Endothelial cell of umbilical vein (primary cell): ENCODE results near the gene EEF1AKMT3. TPM values are rescaled to one million over a fixed set of nuclear protein-coding genes. Genes with fewer than 3 reads are reported as not detected.

ENCODE experiments used
- BruUV-seq: library from RNA; stranded (reverse); fragments of 400-500 nt; replicated peaks from 2 replicates; lab custom pipeline; 2021; lab: Mats Ljungman, UMichigan
- CTCF ChIA-PET: fragments of 300-600, 350-600 bp; sonication (Branson Sonifier 250); formaldehyde crosslinking; loops from one replicate; lab custom pipeline; 2021; ENCODE audit warnings: antibody characterized with exemption, inconsistent platforms; lab: Charles Lee
- POLR2A ChIA-PET: fragments of 300-600, 350-600 bp; sonication (Branson Sonifier 250); formaldehyde crosslinking; loops from one replicate; lab custom pipeline; 2021; ENCODE audit warnings: antibody characterized with exemption, inconsistent platforms; lab: Charles Lee
- DNase-seq: peaks from one replicate; pipeline ENCODE4 v3.0.0-alpha.2; 2011; ENCODE audit warnings: low read depth, low spot score
- FAIRE-seq: peaks from 2 replicates; lab custom pipeline; 2011; peaks lifted over from hg19 to GRCh38; lab: Jason Lieb, UNC
- H2AFZ ChIP-seq: 2 replicates; pipeline ENCODE4 v1.6.0; 2012; ENCODE audit warnings: low read depth, low read length, control low read depth, inconsistent platforms
- H3K27ac ChIP-seq: 2 replicates; pipeline ENCODE4 v1.5.1; 2011; ENCODE audit warnings: low read depth, mild to moderate bottlenecking, control low read depth, low read length, moderate library complexity; ENCODE audit not compliant: insufficient read depth
- H3K27me3 ChIP-seq, 2 experiments: 2 replicates each; pipeline versions ENCODE4 v1.6.0 to v1.6.1; 2011; ENCODE audit warnings: low read length in 2 of 2, mixed read lengths in 1 of 2; ENCODE audit not compliant: control insufficient read depth in 2 of 2, insufficient read depth in 2 of 2
- H3K36me3 ChIP-seq, 2 experiments: 2 replicates in 1 of 2; 3 replicates in 1 of 2; pipeline ENCODE4 v1.5.1; 2011; ENCODE audit warnings: low read length in 2 of 2, mild to moderate bottlenecking in 1 of 2, moderate library complexity in 1 of 2; ENCODE audit not compliant: control insufficient read depth in 2 of 2, insufficient read depth in 2 of 2; ENCODE audit errors: extremely low read depth in 1 of 2
- H3K4me1 ChIP-seq: 3 replicates; pipeline ENCODE4 v1.5.1; 2011; ENCODE audit warnings: mild to moderate bottlenecking, low read length; ENCODE audit not compliant: control insufficient read depth, insufficient read depth; ENCODE audit errors: extremely low read depth
- H3K4me2 ChIP-seq: 2 replicates; pipeline ENCODE4 v1.6.1; 2011; ENCODE audit warnings: low read length, control low read depth, mixed read lengths; ENCODE audit not compliant: insufficient read depth
- H3K4me3 ChIP-seq, 3 experiments: fragments of 200-600 bp in 1 of 3; sonication (generic), shearing (Covaris generic) in 1 of 3; replicated peaks in 1 of 3; 2 replicates each; pipeline ENCODE4 v1.5.1; 2011 to 2016; ENCODE audit warnings: control low read depth in 3 of 3, low read length in 3 of 3, mild to moderate bottlenecking in 2 of 3, inconsistent platforms in 1 of 3, low read depth in 1 of 3, moderate library complexity in 1 of 3; ENCODE audit not compliant: insufficient read depth in 1 of 3
- H3K79me2 ChIP-seq: 2 replicates; pipeline ENCODE4 v1.6.0; 2012; ENCODE audit warnings: low read length, inconsistent platforms; ENCODE audit not compliant: control insufficient read depth, insufficient read depth
- H3K9ac ChIP-seq: replicated peaks from 2 replicates; pipeline ENCODE3; 2011; ENCODE audit warnings: low read length, control low read depth; ENCODE audit not compliant: insufficient read depth; ENCODE audit errors: extremely low read depth
- H3K9me1 ChIP-seq: replicated peaks from 3 replicates; pipeline ENCODE4 v1.6.0; 2011; ENCODE audit warnings: mild to moderate bottlenecking, low read length; ENCODE audit not compliant: control insufficient read depth, insufficient read depth; ENCODE audit errors: extremely low read depth
- H3K9me3 ChIP-seq: replicated peaks from 2 replicates; pipeline ENCODE4 v1.5.1; 2012; ENCODE audit warnings: low read length, inconsistent platforms; ENCODE audit not compliant: control insufficient read depth, insufficient read depth
- H4K20me1 ChIP-seq: replicated peaks from 2 replicates; pipeline ENCODE3; 2011; ENCODE audit warnings: mild to moderate bottlenecking, low read length; ENCODE audit not compliant: control insufficient read depth, insufficient read depth; ENCODE audit errors: extremely low read depth
- EZH2 ChIP-seq: IDR thresholded peaks from 2 replicates; pipeline ENCODE4 v1.6.1; 2012; ENCODE audit warnings: borderline replicate concordance, low read depth, mild to moderate bottlenecking, moderate library complexity, low read length, inconsistent platforms; ENCODE audit not compliant: severe bottlenecking
- FOS ChIP-seq: IDR thresholded peaks from 2 replicates; pipeline ENCODE4 v1.6.1; 2011; ENCODE audit warnings: mild to moderate bottlenecking, low read length, moderate library complexity, borderline replicate concordance; ENCODE audit not compliant: insufficient read depth
- GATA2 ChIP-seq: IDR thresholded peaks from 2 replicates; pipeline ENCODE4 v1.7.0; 2011; ENCODE audit warnings: low read depth, mild to moderate bottlenecking, moderate library complexity, mixed read lengths, low read length; ENCODE audit not compliant: insufficient read length, insufficient read depth
- JUN ChIP-seq: IDR thresholded peaks from 2 replicates; pipeline ENCODE4 v1.6.1; 2011; ENCODE audit warnings: borderline replicate concordance, low read depth; ENCODE audit not compliant: insufficient read length, insufficient read depth
- MYC ChIP-seq: IDR thresholded peaks from one replicate; pipeline ENCODE4 v1.6.1; 2011; ENCODE audit warnings: mild to moderate bottlenecking, low read depth, low read length
- POLR2A ChIP-seq: IDR thresholded peaks from 2 replicates; pipeline ENCODE4 v1.6.1; 2012; ENCODE audit warnings: low read depth, mild to moderate bottlenecking, control low read depth, low read length
- POLR2AphosphoS5 ChIP-seq: IDR thresholded peaks from 2 replicates; pipeline ENCODE4 v1.6.1; 2012; ENCODE audit warnings: low read depth, mild to moderate bottlenecking, control low read depth, low read length, moderate library complexity; ENCODE audit not compliant: insufficient read depth
- dilution Hi-C: fragments of 300-500 bp; cut with MboI; formaldehyde crosslinking; loops from one replicate; pipeline ENCODE4 v1.15.0; 2019; ENCODE audit warnings: low sequenced_read_pairs; ENCODE audit not compliant: extremely low pct_ligation_motif_present
- intact Hi-C: fragments of 100-400 bp; cut with micrococcal nuclease; formaldehyde crosslinking; loops from one replicate; pipeline ENCODE4 v1.10.0; 2022
- polyA plus RNA-seq, 4 experiments: library from polyadenylated mRNA; depleted of rRNA in 3 of 4; stranded (reverse) in 3 of 4; unstranded in 1 of 4; fragments of >200 nt; gene quantifications; 2 replicates each; pipeline versions ENCODE4 v1.2.1 to v1.2.3, GENCODE V29; 2011 to 2012; ENCODE audit warnings: missing spikeins in 1 of 4
- total RNA-seq: library from RNA; stranded (reverse); gene quantifications from 2 replicates; pipeline ENCODE4 v1.2.3, GENCODE V29; 2021
- TF ChIP-seq, protein P1 (sequence below): IDR thresholded peaks from 2 replicates; pipeline ENCODE4 v1.6.1; 2011; ENCODE audit not compliant: insufficient read depth, insufficient read length
- TF ChIP-seq, protein P2 (sequence below), 2 donors: IDR thresholded peaks; 1 replicate in 1 of 2; 2 replicates in 1 of 2; pipeline ENCODE4 v1.5.1; 2011; ENCODE audit warnings: low read length in 2 of 2, mild to moderate bottlenecking in 2 of 2, moderate library complexity in 2 of 2, control low read depth in 1 of 2, inconsistent platforms in 1 of 2, low read depth in 1 of 2; ENCODE audit not compliant: insufficient read depth in 1 of 2; ENCODE audit errors: extremely low read depth in 1 of 2

The EEF1AKMT3 gene
- total and polyA plus RNA-seq, 2 donors (not counting 3 experiments of a cell fraction or from before 2014, with no cell fraction given), result 7.9 to 8.8 TPM

DNA sequence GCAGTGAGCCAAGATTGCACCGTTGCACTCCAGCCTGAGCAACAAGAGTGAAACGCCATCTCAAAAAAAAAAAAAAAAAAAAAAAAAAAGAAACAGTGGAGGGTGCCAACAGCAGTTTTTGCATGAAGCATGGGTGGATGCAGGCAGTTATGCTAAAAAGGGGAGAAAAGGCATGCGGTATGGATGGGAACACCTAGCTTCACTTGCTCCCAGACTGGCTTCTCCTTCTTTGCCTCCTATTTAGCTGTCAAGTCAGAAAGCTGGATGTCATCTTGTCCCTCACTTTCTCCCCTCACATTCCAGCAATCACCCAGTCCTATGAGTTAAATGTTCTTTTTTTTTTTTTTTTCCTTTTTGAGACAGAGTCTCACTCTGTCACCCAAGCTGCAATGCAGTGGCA, 2.6 kb downstream of the EEF1AKMT3 start:
- Histone ChIP-seq H3K4me3 (no peak overlapping the region), H3K79me2 (peaks cover 2% of the 10 kb centered on the region), H3K27me3 (no peaks in the 10 kb centered on the region), H3K4me2 (no peak overlapping the region), H2AFZ (no peak overlapping the region), H3K36me3 (no peaks in the 10 kb centered on the region), H3K27ac (no peak overlapping the region), H3K4me1 (peaks cover 13% of the 10 kb centered on the region), H4K20me1 (no peaks in the 10 kb centered on the region), H3K9me1 (no peaks in the 10 kb centered on the region), H3K9me3 (no peaks in the 10 kb centered on the region), H3K9ac (no peak overlapping the region)
- dilution Hi-C loops (no loop called here), intact Hi-C loops (no loop called here)
- POLR2A ChIA-PET, result no interaction called here
- BruUV-seq, result no TSS peak
- FAIRE-seq (no peak), DNase-seq (no peak)
- CTCF ChIA-PET, result interaction anchor here (2.0 to 3.0 kb wide), 2 partner anchors 8 to 18 kb away, joined by 7 to 8 read pairs; partner anchors contain the start of gene TSFM
- no peak for TF ChIP-seq EZH2

DNA sequence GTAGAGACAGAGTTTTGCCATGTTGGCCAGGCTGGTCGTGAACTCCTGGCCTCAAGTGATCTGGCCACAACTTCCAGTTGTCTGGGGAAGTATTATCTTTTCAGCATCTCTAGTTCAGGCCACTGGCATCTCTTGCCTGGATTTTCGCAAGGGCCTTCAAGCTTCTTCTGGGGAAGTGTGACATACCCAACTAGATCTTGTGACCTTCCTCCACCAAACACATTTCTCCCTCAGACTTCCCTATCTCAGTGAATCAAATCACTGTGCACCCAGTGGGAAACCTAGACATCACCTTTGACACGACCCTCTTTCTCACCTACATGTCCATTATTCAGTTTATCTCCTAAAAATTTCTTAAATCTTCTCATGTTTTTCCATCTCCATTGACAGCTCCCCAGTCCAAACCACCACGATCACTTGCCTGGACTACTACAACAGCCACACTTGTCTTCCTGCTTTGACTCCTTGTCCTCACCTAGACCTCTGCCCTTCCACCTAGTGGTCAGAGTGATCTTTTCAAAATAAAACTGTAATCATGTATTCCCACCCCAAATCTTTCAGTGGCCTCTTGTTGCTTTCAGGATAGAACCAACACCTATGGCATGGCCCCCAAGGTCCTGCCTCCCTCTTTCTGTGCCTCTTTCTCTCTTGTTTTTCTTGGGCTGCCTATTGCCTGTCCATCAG, 3.3 kb downstream of the EEF1AKMT3 start:
- DNase-seq, result no peak
- no peaks in the 10 kb centered on the region for H3K9me1 ChIP-seq
- H3K36me3 ChIP-seq, result peaks cover 0 to 3% of the 10 kb centered on the region in 2 experiments
- no peak for TF ChIP-seq GATA2
- TF ChIP-seq POLR2AphosphoS5, result no peak
- no peak for TF ChIP-seq JUN
- TF ChIP-seq, protein P1, sequence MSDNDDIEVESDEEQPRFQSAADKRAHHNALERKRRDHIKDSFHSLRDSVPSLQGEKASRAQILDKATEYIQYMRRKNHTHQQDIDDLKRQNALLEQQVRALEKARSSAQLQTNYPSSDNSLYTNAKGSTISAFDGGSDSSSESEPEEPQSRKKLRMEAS, result no peak
- no peak for TF ChIP-seq FOS
- no peak for TF ChIP-seq EZH2
- TF ChIP-seq MYC, result no peak
- TF ChIP-seq, protein P2, sequence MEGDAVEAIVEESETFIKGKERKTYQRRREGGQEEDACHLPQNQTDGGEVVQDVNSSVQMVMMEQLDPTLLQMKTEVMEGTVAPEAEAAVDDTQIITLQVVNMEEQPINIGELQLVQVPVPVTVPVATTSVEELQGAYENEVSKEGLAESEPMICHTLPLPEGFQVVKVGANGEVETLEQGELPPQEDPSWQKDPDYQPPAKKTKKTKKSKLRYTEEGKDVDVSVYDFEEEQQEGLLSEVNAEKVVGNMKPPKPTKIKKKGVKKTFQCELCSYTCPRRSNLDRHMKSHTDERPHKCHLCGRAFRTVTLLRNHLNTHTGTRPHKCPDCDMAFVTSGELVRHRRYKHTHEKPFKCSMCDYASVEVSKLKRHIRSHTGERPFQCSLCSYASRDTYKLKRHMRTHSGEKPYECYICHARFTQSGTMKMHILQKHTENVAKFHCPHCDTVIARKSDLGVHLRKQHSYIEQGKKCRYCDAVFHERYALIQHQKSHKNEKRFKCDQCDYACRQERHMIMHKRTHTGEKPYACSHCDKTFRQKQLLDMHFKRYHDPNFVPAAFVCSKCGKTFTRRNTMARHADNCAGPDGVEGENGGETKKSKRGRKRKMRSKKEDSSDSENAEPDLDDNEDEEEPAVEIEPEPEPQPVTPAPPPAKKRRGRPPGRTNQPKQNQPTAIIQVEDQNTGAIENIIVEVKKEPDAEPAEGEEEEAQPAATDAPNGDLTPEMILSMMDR (IDR thresholded peaks at IDR 0.05; ENCODE audit: extremely low read depth in 1 of 2, insufficient read depth in 1 of 2, low read depth in 1 of 2, low read length in 2 of 2), result no peak
- TF ChIP-seq POLR2A, result no peak
- H3K4me1 ChIP-seq, result peaks cover 13% of the 10 kb centered on the region
- ChIA-PET POLR2A (no interaction called here), CTCF (interaction anchor here (2.0 to 3.0 kb wide), 2 partner anchors 7 to 19 kb away, joined by 7 to 8 read pairs; partner anchors contain the start of gene TSFM)
- intact Hi-C loops, result no loop called here
- no peak overlapping the region for H2AFZ ChIP-seq
- H3K9me3 ChIP-seq, result no peaks in the 10 kb centered on the region
- no peak overlapping the region for H3K4me2 ChIP-seq
- H4K20me1 ChIP-seq, result no peaks in the 10 kb centered on the region
- dilution Hi-C loops, result no loop called here
- no peak overlapping the region for H3K27ac ChIP-seq
- BruUV-seq, result no TSS peak
- peaks cover 2% of the 10 kb centered on the region for H3K79me2 ChIP-seq
- FAIRE-seq, result no peak
- no peaks in the 10 kb centered on the region for H3K27me3 ChIP-seq
- H3K9ac ChIP-seq, result no peak overlapping the region
- no peak overlapping the region for H3K4me3 ChIP-seq
